ENCODE results near the gene ZGPAT. TPM values are rescaled to one million over a fixed set of nuclear protein-coding genes. Genes with fewer than 3 reads are reported as not detected.
A peak's percentile ranks its signal among the peaks of the same experiment; 100 is the strongest.

ZGPAT gene
- total and polyA plus RNA-seq, 2 of the 8 experiments (the other 6 are each of a cell fraction or from before 2014, with no cell fraction given) = 14.5 to 21.4 TPM

- Histone ChIP-seq H2BK20ac (ENCODE audit: low read length) (no peak overlapping the region), H3K56ac (replicated peaks; ENCODE audit: insufficient read length, low read depth, low read length) (no peak overlapping the region), H3K14ac (ENCODE audit: insufficient read length) (no peak overlapping the region), H3K36me3 (ENCODE audit: control insufficient read depth in 2 of 4, insufficient read depth in 4 of 4, low read length in 3 of 4) (no peaks in the 10 kb centered on the region; a peak in 1 of 8 replicates), H4K8ac (ENCODE audit: extremely low read depth, insufficient read depth, low read length) (no peak overlapping the region), H2BK12ac (ENCODE audit: low read depth, low read length) (no peak overlapping the region), H3K4ac (replicated peaks; ENCODE audit: insufficient read length, low read depth, low read length) (peak overlapping the region; percentile 38), H3K23ac (ENCODE audit: insufficient read length) (no peak overlapping the region), H3K4me3 (ENCODE audit: extremely low read depth in 1 of 4, insufficient read depth in 2 of 4, low read depth in 3 of 4, low read length in 4 of 4) (no peak overlapping the region), H3K18ac (ENCODE audit: extremely low read depth, low read length) (no peak overlapping the region), H3K27ac (ENCODE audit: low read depth, low read length) (no peak overlapping the region), H3K4me2 (ENCODE audit: insufficient read depth in 1 of 2, low read depth in 2 of 2, low read length in 2 of 2) (no peak overlapping the region), H2BK5ac (ENCODE audit: low read depth, low read length) (no peak overlapping the region), H2BK120ac (replicated peaks; ENCODE audit: low read depth, low read length) (no peak overlapping the region), H4K20me1 (replicated peaks in 1 of 2; ENCODE audit: control insufficient read depth in 1 of 2, insufficient read depth in 2 of 2, low read length in 2 of 2) (peaks cover 3 to 14% of the 10 kb centered on the region in 2 experiments), H3K79me1 (ENCODE audit: low read depth, low read length) (peaks cover 12% of the 10 kb centered on the region), H3K23me2 (ENCODE audit: low read depth, low read length) (peaks cover 7% of the 10 kb centered on the region; the same call in 1 of the 2 replicates), H2BK15ac (ENCODE audit: low read length) (no peak overlapping the region), H3K9ac (replicated peaks in 1 of 4; ENCODE audit: extremely low read depth in 1 of 4, low read depth in 3 of 4, low read length in 3 of 4) (no peak overlapping the region), H2AFZ (ENCODE audit: low read length) (no peak overlapping the region), H3K79me2 (ENCODE audit: control insufficient read depth in 1 of 2, insufficient read depth in 2 of 2, low read length in 2 of 2) (peaks cover 4 to 11% of the 10 kb centered on the region in 2 experiments; a peak in 2 of 4 replicates), H4K91ac (replicated peaks; ENCODE audit: insufficient read length, low read length) (no peak overlapping the region), H4K5ac (ENCODE audit: insufficient read length, low read depth, low read length) (no peak overlapping the region), H3K9me3 (ENCODE audit: insufficient read depth in 2 of 2, low read depth in 1 of 2, low read length in 1 of 2) (peaks cover 0 to 3% of the 10 kb centered on the region in 2 experiments; a peak in 1 of 4 replicates), H3K4me1 (replicated peaks in 1 of 4; ENCODE audit: control insufficient read depth in 3 of 4, insufficient read depth in 4 of 4, low read length in 3 of 4) (peaks cover 0 to 9% (median 6%) of the 10 kb centered on the region in 4 experiments; a peak in 5 of 7 replicates), H2AK5ac (ENCODE audit: low read depth, low read length) (no peak overlapping the region), H3K27me3 (replicated peaks in 1 of 4; ENCODE audit: control insufficient read depth in 3 of 4, extremely low read depth in 1 of 4, insufficient read depth in 3 of 4, low read length in 3 of 4) (no peaks in the 10 kb centered on the region)
- no peak for FAIRE-seq
- ChIA-PET CTCF (ENCODE audit: partially characterized antibody) (interaction anchor here (0.6 to 10.7 kb wide), 11 partner anchors 10 to 100 kb away, joined by 3 to 191 read pairs (median 3); partner anchors contain the start of gene ABHD16B), POLR2A (ENCODE audit: partially characterized antibody) (interaction anchor here (1.2 kb wide), 1 partner anchor 69 kb away, joined by 3 read pairs; no protein-coding TSS in a partner anchor)
- WGBS, 2 experiments (ENCODE audit: extremely low coverage in 1 of 2, insufficient coverage in 1 of 2, insufficient read length in 1 of 2, insufficient replicate concordance in 2 of 2, low coverage in 1 of 2, low lambda C conversion rate in 2 of 2, missing lambda C conversion rate in 1 of 2) = 93% methylated on average over 9 of the region's 9 CpGs; no CpG with 5 or more reads in 1 of the 2 experiments
- DNase-seq (ENCODE audit: low read depth in 1 of 2, low spot score in 2 of 2) = no peak
- TF ChIP-seq CEBPB (IDR thresholded peaks at IDR 0.05; ENCODE audit: low read depth, low read length) = no peak
- TF ChIP-seq CTCF (IDR thresholded peaks at IDR 0.05; ENCODE audit: control extremely low read depth in 1 of 3, insufficient read depth in 1 of 3, low read depth in 1 of 3, low read length in 3 of 3) = peak; percentile 32 to 42 (median 35)
- TF ChIP-seq FOSL1 (IDR thresholded peaks at IDR 0.05; ENCODE audit: insufficient read depth, low read depth, low read length) = no peak
- TF ChIP-seq CHD1 (IDR thresholded peaks at IDR 0.05; ENCODE audit: low read depth, low read length) = no peak
- no peak for TF ChIP-seq BCL11A (IDR thresholded peaks at IDR 0.05; ENCODE audit: low read depth in 2 of 2, low read length in 2 of 2)
These were observed 71.0 kb downstream of the ZGPAT start for GRCh38 chr20:63778857-63779256.

All from H1 (cell line).